Astrocyte (in vitro differentiated cells and primary cell): ENCODE results near the gene FBXL4. TPM values are rescaled to one million over a fixed set of nuclear protein-coding genes. Genes with fewer than 3 reads are reported as not detected.
A peak's percentile ranks its signal among the peaks of the same experiment; 100 is the strongest.

Experiments used
- DNase-seq: peaks from one replicate; pipeline ENCODE4 v3.0.0-alpha.2; 2010; ENCODE audit warnings: low read depth
- FAIRE-seq: peaks from 2 replicates; lab custom pipeline; 2011; peaks lifted over from hg19 to GRCh38; lab: Jason Lieb, UNC
- H2AFZ ChIP-seq: 2 replicates; pipeline ENCODE4 v1.6.0; 2012; ENCODE audit warnings: low read depth, low read length, inconsistent platforms
- H3K27ac ChIP-seq: 2 replicates; pipeline ENCODE4 v1.5.1; 2011; ENCODE audit warnings: low read depth, low read length, inconsistent platforms
- H3K27me3 ChIP-seq: 2 replicates; pipeline ENCODE4 v1.6.0; 2011; ENCODE audit warnings: low read length, inconsistent platforms; ENCODE audit not compliant: insufficient read depth
- H3K36me3 ChIP-seq: 2 replicates; pipeline ENCODE4 v1.5.1; 2011; ENCODE audit warnings: low read length, inconsistent platforms; ENCODE audit not compliant: insufficient read depth
- H3K4me1 ChIP-seq: 2 replicates; pipeline ENCODE4 v1.5.1; 2011; ENCODE audit warnings: low read length, inconsistent platforms; ENCODE audit not compliant: insufficient read depth
- H3K4me2 ChIP-seq: 2 replicates; pipeline ENCODE4 v1.6.0; 2012; ENCODE audit warnings: low read length, inconsistent platforms
- H3K4me3 ChIP-seq: 2 replicates; pipeline ENCODE4 v1.5.1; 2011; ENCODE audit warnings: low read depth, mild to moderate bottlenecking, low read length, inconsistent platforms; ENCODE audit not compliant: insufficient read depth
- H3K79me2 ChIP-seq: 2 replicates; pipeline ENCODE4 v1.6.0; 2012; ENCODE audit warnings: mild to moderate bottlenecking, low read length, inconsistent platforms; ENCODE audit not compliant: insufficient read depth
- H3K9ac ChIP-seq: 2 replicates; pipeline ENCODE4 v1.6.0; 2012; ENCODE audit warnings: mild to moderate bottlenecking, low read length, inconsistent platforms
- H3K9me3 ChIP-seq: 2 replicates; pipeline ENCODE4 v1.5.1; 2012; ENCODE audit warnings: low read depth, mild to moderate bottlenecking, low read length, inconsistent platforms; ENCODE audit not compliant: insufficient read depth
- H4K20me1 ChIP-seq: 2 replicates; pipeline ENCODE4 v1.6.0; 2012; ENCODE audit warnings: low read length, inconsistent platforms; ENCODE audit not compliant: insufficient read depth
- H3K27ac Mint-ChIP-seq: one replicate; pipeline ENCODE4 v1.8.0; 2021; ENCODE audit warnings: mild to moderate bottlenecking, mixed read lengths; ENCODE audit not compliant: unreplicated experiment
- H3K27me3 Mint-ChIP-seq: one replicate; pipeline ENCODE4 v1.8.0; 2021; ENCODE audit warnings: low read depth, mixed read lengths; ENCODE audit not compliant: unreplicated experiment
- H3K36me3 Mint-ChIP-seq: one replicate; pipeline ENCODE4 v1.8.0; 2021; ENCODE audit warnings: low read depth, mixed read lengths; ENCODE audit not compliant: unreplicated experiment
- H3K4me1 Mint-ChIP-seq: one replicate; pipeline ENCODE4 v1.8.0; 2021; ENCODE audit warnings: low read depth, mixed read lengths; ENCODE audit not compliant: unreplicated experiment
- H3K4me3 Mint-ChIP-seq: one replicate; pipeline ENCODE4 v1.8.0; 2021; ENCODE audit warnings: mild to moderate bottlenecking, moderate library complexity, mixed read lengths; ENCODE audit not compliant: unreplicated experiment
- H3K9me3 Mint-ChIP-seq: one replicate; pipeline ENCODE4 v1.8.0; 2021; ENCODE audit warnings: mild to moderate bottlenecking, mixed read lengths; ENCODE audit not compliant: unreplicated experiment
- EZH2 ChIP-seq: IDR thresholded peaks from 2 replicates; pipeline ENCODE4 v1.6.1; 2012; ENCODE audit warnings: mild to moderate bottlenecking, low read length, inconsistent platforms; ENCODE audit not compliant: insufficient read depth
- total RNA-seq: library from RNA; stranded (reverse); gene quantifications from 2 replicates; pipeline ENCODE4 v1.2.1, GENCODE V29; 2021
- TF ChIP-seq, protein P1 (sequence below): IDR thresholded peaks from 2 replicates; pipeline ENCODE4 v1.5.1; 2011; ENCODE audit warnings: low read depth, mild to moderate bottlenecking, inconsistent platforms, low read length, moderate library complexity; ENCODE audit not compliant: insufficient read depth

The FBXL4 gene
- total RNA-seq, 1 donor from 2014 or later, result 16.1 TPM

DNA sequence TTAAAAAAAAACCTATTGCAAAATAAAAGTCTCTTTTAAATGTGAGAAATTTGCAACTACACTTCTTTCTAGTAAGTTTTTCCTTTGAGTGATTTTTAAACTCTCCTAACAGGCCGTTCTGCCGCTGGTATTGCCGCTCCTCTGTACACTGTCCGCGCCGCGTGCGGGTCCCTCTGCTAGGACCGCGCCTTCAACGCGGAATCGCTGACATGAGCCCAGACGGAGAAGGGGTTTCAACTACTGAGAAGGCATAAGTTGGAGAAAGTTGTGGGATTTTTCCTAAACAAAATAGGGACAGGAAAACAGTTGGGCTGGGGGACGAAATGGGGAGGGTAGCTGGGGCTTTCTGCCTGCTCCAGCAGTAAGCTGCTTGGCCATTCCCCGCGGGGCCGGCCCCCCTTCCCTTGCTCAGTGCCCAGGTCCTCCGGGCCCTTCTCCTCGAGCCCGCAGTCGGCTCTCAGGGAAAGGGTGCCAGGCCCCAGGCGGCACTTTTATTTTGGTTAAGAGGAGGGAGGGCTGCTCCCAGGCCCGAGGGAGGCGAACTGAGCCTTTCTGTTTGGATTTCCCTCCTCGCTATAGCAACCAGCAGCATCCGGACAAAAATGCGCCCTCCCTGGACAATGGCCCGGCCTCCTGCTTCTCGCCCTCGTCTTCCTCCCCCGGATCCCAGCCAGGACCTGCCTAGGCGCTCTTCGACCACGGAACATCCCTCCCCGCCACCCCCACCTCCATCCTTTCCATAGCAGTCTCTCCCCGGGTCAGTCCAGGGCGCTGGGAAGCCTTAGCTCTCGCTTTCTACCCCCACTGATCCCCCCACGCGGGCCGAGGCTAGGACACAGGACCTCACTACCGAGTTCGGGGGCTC, 120.2 kb downstream of the FBXL4 start:
- Histone ChIP-seq H3K27ac (no peak overlapping the region), H4K20me1 (no peaks in the 10 kb centered on the region), H3K4me1 (peaks cover 24% of the 10 kb centered on the region), H3K27me3 (peaks cover 86% of the 10 kb centered on the region), H3K9me3 (no peaks in the 10 kb centered on the region), H3K4me3 (peak overlapping the region; percentile 27), H2AFZ (peak overlapping the region; percentile 53), H3K79me2 (no peaks in the 10 kb centered on the region), H3K9ac (peak overlapping the region; percentile 57), H3K36me3 (no peaks in the 10 kb centered on the region), H3K4me2 (peak overlapping the region; percentile 80)
- Mint-ChIP-seq H3K4me3 (no peak overlapping the region), H3K9me3 (peaks cover 3% of the 10 kb centered on the region), H3K27me3 (peaks cover 69% of the 10 kb centered on the region), H3K27ac (no peak overlapping the region), H3K36me3 (no peaks in the 10 kb centered on the region), H3K4me1 (peaks cover 19% of the 10 kb centered on the region)
- FAIRE-seq (no peak), DNase-seq (no peak)
- TF ChIP-seq, protein P1, sequence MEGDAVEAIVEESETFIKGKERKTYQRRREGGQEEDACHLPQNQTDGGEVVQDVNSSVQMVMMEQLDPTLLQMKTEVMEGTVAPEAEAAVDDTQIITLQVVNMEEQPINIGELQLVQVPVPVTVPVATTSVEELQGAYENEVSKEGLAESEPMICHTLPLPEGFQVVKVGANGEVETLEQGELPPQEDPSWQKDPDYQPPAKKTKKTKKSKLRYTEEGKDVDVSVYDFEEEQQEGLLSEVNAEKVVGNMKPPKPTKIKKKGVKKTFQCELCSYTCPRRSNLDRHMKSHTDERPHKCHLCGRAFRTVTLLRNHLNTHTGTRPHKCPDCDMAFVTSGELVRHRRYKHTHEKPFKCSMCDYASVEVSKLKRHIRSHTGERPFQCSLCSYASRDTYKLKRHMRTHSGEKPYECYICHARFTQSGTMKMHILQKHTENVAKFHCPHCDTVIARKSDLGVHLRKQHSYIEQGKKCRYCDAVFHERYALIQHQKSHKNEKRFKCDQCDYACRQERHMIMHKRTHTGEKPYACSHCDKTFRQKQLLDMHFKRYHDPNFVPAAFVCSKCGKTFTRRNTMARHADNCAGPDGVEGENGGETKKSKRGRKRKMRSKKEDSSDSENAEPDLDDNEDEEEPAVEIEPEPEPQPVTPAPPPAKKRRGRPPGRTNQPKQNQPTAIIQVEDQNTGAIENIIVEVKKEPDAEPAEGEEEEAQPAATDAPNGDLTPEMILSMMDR, result no peak
- TF ChIP-seq EZH2, result peak; percentile 63

DNA sequence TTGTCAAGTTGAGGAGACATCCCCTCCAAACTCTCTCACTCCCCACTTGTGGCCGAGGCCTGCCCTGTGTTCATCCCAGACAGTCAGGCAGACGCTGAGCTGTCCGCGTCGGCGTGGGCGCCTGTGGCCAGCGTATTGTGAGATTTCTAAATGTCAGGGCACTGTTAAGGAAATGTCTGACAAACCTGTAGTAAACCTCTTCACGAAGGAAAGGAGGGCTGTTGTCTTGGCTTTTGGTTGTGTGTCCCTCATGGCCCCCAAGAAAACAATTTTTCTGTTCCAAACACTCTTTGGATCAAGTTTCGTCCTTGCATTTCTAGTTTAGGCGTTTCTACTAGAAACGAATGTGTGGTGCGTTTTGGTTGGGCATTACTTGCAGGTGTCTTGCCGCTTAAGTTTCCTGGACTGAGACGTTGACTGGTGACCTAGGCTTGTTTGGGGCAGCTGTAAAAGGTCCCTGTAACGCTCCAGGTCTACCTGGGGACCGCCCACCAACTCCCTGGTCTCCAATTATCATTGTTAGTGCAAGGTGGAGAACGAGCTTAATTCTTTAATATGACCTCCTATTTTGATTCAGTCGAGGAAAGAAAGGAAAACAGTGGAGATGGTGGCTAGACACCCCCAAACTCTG, 122.0 kb downstream of the FBXL4 start:
- peaks cover 19% of the 10 kb centered on the region for H3K4me1 Mint-ChIP-seq
- Histone ChIP-seq H2AFZ (no peak overlapping the region), H3K27me3 (peaks cover 69% of the 10 kb centered on the region)

More for the DNA sequence above, 122.0 kb downstream of the FBXL4 start:
- peaks cover 12% of the 10 kb centered on the region for H3K4me1 ChIP-seq
- H3K36me3 ChIP-seq, result no peaks in the 10 kb centered on the region
- no peaks in the 10 kb centered on the region for H3K9me3 ChIP-seq
- no peak overlapping the region for H3K27ac ChIP-seq
- no peak overlapping the region for H3K4me3 ChIP-seq
- DNase-seq (no peak), FAIRE-seq (no peak)
- Mint-ChIP-seq H3K27me3 (peaks cover 67% of the 10 kb centered on the region), H3K4me3 (peak overlapping the region; percentile 67), H3K36me3 (no peaks in the 10 kb centered on the region), H3K27ac (no peak overlapping the region), H3K9me3 (peaks cover 3% of the 10 kb centered on the region)
- H3K79me2 ChIP-seq, result no peaks in the 10 kb centered on the region
- no peak for TF ChIP-seq EZH2
- TF ChIP-seq, protein P1, result no peak
- H3K4me2 ChIP-seq, result peak overlapping the region; percentile 91
- H4K20me1 ChIP-seq, result no peaks in the 10 kb centered on the region
- no peak overlapping the region for H3K9ac ChIP-seq
